ENCODE results near the gene C4A. TPM values are rescaled to one million over a fixed set of nuclear protein-coding genes. Genes with fewer than 3 reads are reported as not detected.

The C4A gene
- total RNA-seq, 1 experiment from 2014 or later, result 8.1 TPM

DNA sequence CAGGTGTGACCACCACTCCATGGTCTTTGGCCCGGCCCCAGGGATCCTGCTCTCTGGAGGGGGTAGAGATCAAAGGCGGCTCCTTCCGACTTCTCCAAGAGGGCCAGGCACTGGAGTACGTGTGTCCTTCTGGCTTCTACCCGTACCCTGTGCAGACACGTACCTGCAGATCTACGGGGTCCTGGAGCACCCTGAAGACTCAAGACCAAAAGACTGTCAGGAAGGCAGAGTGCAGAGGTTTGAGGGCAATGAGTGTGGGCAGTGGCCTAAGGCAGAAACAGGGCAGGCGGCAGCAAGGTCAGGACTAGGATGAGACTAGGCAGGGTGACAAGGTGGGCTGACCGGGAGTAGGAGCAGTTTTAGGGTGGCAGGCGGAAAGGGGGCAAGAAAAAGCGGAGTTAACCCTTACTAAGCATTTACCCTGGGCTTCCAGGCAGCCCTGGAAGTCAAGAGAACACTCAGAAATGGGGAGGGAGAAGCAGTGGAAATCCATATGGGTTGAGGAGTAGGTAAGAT, 35.4 kb upstream of the C4A start:
- CTCF ChIA-PET, result no interaction called here

DNA sequence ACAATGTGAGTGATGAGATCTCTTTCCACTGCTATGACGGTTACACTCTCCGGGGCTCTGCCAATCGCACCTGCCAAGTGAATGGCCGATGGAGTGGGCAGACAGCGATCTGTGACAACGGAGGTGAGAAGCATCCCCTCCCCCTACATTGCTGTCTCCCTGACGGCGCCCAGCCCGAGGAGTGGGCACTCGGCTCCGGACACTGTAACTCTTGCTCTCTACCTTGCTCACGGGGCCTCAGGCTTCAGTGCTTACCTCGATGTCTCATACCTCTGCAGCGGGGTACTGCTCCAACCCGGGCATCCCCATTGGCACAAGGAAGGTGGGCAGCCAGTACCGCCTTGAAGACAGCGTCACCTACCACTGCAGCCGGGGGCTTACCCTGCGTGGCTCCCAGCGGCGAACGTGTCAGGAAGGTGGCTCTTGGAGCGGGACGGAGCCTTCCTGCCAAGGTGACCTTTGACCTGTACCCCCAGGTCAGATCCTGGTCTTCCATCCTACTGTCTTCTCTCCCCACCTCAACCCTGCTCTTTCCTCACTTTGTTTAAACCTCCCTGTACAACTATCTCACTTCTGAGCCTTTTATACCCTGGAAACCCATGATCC, 34.7 kb upstream of the C4A start:
- peaks cover 8% of the 10 kb centered on the region; the same call in 1 of the 2 replicates for H3K4me1 ChIP-seq (ENCODE audit: control insufficient read depth, insufficient read depth, low read length)
- ATAC-seq (no peak), DNase-seq (ENCODE audit: low read depth, low spot score) (no peak)
- no peak overlapping the region for H3K27ac ChIP-seq (ENCODE audit: low read length)
- CTCF ChIA-PET, result no interaction called here
- peaks cover 6% of the 10 kb centered on the region; the same call in 1 of the 2 replicates for H3K36me3 ChIP-seq (ENCODE audit: control insufficient read depth, insufficient read depth, low read length)
- no TSS peak for BruUV-seq (replicated peaks)
- no peak overlapping the region for H3K4me3 ChIP-seq (ENCODE audit: low read depth in 2 of 2, low read length in 2 of 2)
- in situ Hi-C loops (cut with HindIII; ENCODE audit: low pct_unique_long_range_greater_than_20kb, low sequenced_read_pairs), result no loop called here
- TF ChIP-seq POLR2AphosphoS5 (IDR thresholded peaks at IDR 0.05; ENCODE audit: low read depth, low read length) (no peak), TCF7L2 (IDR thresholded peaks at IDR 0.05; ENCODE audit: low read depth, low read length) (no peak), SIN3A (IDR thresholded peaks at IDR 0.05; ENCODE audit: borderline replicate concordance, insufficient read depth, low read depth, low read length) (no peak)
- TF ChIP-seq, protein P1, sequence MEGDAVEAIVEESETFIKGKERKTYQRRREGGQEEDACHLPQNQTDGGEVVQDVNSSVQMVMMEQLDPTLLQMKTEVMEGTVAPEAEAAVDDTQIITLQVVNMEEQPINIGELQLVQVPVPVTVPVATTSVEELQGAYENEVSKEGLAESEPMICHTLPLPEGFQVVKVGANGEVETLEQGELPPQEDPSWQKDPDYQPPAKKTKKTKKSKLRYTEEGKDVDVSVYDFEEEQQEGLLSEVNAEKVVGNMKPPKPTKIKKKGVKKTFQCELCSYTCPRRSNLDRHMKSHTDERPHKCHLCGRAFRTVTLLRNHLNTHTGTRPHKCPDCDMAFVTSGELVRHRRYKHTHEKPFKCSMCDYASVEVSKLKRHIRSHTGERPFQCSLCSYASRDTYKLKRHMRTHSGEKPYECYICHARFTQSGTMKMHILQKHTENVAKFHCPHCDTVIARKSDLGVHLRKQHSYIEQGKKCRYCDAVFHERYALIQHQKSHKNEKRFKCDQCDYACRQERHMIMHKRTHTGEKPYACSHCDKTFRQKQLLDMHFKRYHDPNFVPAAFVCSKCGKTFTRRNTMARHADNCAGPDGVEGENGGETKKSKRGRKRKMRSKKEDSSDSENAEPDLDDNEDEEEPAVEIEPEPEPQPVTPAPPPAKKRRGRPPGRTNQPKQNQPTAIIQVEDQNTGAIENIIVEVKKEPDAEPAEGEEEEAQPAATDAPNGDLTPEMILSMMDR (IDR thresholded peaks at IDR 0.05), result no peak
- TF ChIP-seq, protein P2, sequence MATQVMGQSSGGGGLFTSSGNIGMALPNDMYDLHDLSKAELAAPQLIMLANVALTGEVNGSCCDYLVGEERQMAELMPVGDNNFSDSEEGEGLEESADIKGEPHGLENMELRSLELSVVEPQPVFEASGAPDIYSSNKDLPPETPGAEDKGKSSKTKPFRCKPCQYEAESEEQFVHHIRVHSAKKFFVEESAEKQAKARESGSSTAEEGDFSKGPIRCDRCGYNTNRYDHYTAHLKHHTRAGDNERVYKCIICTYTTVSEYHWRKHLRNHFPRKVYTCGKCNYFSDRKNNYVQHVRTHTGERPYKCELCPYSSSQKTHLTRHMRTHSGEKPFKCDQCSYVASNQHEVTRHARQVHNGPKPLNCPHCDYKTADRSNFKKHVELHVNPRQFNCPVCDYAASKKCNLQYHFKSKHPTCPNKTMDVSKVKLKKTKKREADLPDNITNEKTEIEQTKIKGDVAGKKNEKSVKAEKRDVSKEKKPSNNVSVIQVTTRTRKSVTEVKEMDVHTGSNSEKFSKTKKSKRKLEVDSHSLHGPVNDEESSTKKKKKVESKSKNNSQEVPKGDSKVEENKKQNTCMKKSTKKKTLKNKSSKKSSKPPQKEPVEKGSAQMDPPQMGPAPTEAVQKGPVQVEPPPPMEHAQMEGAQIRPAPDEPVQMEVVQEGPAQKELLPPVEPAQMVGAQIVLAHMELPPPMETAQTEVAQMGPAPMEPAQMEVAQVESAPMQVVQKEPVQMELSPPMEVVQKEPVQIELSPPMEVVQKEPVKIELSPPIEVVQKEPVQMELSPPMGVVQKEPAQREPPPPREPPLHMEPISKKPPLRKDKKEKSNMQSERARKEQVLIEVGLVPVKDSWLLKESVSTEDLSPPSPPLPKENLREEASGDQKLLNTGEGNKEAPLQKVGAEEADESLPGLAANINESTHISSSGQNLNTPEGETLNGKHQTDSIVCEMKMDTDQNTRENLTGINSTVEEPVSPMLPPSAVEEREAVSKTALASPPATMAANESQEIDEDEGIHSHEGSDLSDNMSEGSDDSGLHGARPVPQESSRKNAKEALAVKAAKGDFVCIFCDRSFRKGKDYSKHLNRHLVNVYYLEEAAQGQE (IDR thresholded peaks at IDR 0.05; ENCODE audit: insufficient read depth in 1 of 2, low read depth in 2 of 2, low read length in 1 of 2), result no peak
- no peaks in the 10 kb centered on the region for H3K9me3 ChIP-seq (ENCODE audit: control insufficient read depth, insufficient read depth, low read depth, low read length)
- no peaks in the 10 kb centered on the region for H3K27me3 ChIP-seq (ENCODE audit: control insufficient read depth, insufficient read depth, low read length)
- intact Hi-C loops (cut with micrococcal nuclease; ENCODE audit: unreplicated experiment), result no loop called here
- POLR2A ChIA-PET, result no interaction called here

More for the DNA sequence above, 35.4 kb upstream of the C4A start:
- TF ChIP-seq TCF7L2 (IDR thresholded peaks at IDR 0.05; ENCODE audit: low read depth, low read length) (no peak; the same call in 1 of the 2 replicates), SIN3A (IDR thresholded peaks at IDR 0.05; ENCODE audit: borderline replicate concordance, insufficient read depth, low read depth, low read length) (no peak), POLR2AphosphoS5 (IDR thresholded peaks at IDR 0.05; ENCODE audit: low read depth, low read length) (no peak)
- TF ChIP-seq, protein P2 (IDR thresholded peaks at IDR 0.05; ENCODE audit: insufficient read depth in 1 of 2, low read depth in 2 of 2, low read length in 1 of 2), result no peak
- H3K27ac ChIP-seq (ENCODE audit: low read length), result no peak overlapping the region
- no TSS peak for BruUV-seq (replicated peaks)
- H3K36me3 ChIP-seq (ENCODE audit: control insufficient read depth, insufficient read depth, low read length), result no peaks in the 10 kb centered on the region; the same call in 1 of the 2 replicates
- intact Hi-C loops (cut with micrococcal nuclease; ENCODE audit: unreplicated experiment) (no loop called here), in situ Hi-C loops (cut with HindIII; ENCODE audit: low pct_unique_long_range_greater_than_20kb, low sequenced_read_pairs) (no loop called here)
- H3K4me1 ChIP-seq (ENCODE audit: control insufficient read depth, insufficient read depth, low read length), result peaks cover 8% of the 10 kb centered on the region; the same call in 1 of the 2 replicates
- H3K27me3 ChIP-seq (ENCODE audit: control insufficient read depth, insufficient read depth, low read length), result no peaks in the 10 kb centered on the region
- no peak; the same call in 1 of the 2 replicates for ATAC-seq
- DNase-seq (ENCODE audit: low read depth, low spot score), result no peak
- POLR2A ChIA-PET, result no interaction called here
- H3K4me3 ChIP-seq (ENCODE audit: low read depth in 2 of 2, low read length in 2 of 2), result no peak overlapping the region
- no peaks in the 10 kb centered on the region for H3K9me3 ChIP-seq (ENCODE audit: control insufficient read depth, insufficient read depth, low read depth, low read length)
